ENCODE data around the gene LY6G6D.

Gene LY6G6D

DNA sequence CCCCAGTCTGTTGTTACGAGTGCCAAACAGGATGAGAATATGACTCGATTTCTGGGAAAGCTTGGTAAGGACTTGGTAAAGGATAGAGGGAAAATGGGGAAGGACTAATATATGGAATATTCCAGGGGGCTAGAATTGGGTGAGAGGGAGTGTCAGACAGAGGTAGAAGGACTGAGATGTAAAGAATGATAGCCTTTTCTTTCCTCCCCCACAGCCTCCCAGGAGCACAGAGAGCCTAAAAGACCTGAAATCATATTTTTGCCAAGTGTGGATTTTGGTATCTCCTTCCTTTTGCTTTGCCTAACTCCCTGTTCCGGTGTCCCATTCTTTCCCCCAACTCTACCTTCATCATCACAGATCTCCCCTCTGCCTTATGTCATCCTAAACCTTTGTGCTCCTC is 27.7 kb downstream of the LY6G6D start:
- no peak for DNase-seq
- H3K27ac ChIP-seq = no peak overlapping the region
- no peak for TF ChIP-seq CTCF (IDR thresholded peaks at IDR 0.05)
- no peaks in the 10 kb centered on the region for H3K9me3 ChIP-seq
- no peaks in the 10 kb centered on the region for H3K27me3 ChIP-seq
- intact Hi-C loops (cut with DNase I; ENCODE audit: low total_unique reads) = loop anchor here (5.0 kb wide), 1 partner anchor 49 kb away; no protein-coding TSS in a partner anchor
- peaks cover 0 to 21% (median 9%) of the 10 kb centered on the region in 4 donors for H3K4me1 ChIP-seq
- H3K4me3 ChIP-seq = no peak overlapping the region
- no peaks in the 10 kb centered on the region for H3K36me3 ChIP-seq

DNA sequence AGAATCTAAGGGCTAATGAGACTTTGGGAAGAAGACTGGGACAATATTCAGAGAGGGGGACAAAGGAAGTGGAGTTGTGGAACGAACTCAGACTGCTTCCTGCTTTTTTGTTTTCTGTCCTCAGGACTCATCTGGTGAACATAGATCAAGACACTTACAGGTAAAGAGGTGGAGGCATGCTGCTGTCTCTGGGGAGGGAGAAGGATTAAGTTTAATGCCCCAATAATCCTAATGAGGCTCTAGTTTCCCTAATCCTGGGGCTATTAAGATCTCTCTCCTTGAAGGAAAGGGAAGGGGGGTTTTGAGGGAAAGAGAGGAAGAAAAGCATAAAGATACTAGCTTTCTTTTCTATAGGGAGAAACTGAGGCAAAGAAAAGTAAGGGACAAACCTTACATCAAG is 29.3 kb downstream of the LY6G6D start:
- TF ChIP-seq CTCF (IDR thresholded peaks at IDR 0.05) = no peak
- no peak overlapping the region for H3K27ac ChIP-seq
- H3K36me3 ChIP-seq = no peaks in the 10 kb centered on the region
- H3K4me3 ChIP-seq = no peak overlapping the region
- intact Hi-C loops (cut with DNase I; ENCODE audit: low total_unique reads) = loop anchor here (5.0 kb wide), 1 partner anchor 48 kb away; no protein-coding TSS in a partner anchor
- peaks cover 0 to 10% (median 7%) of the 10 kb centered on the region in 4 donors for H3K4me1 ChIP-seq
- no peaks in the 10 kb centered on the region for H3K9me3 ChIP-seq
- no peak for DNase-seq
- no peaks in the 10 kb centered on the region for H3K27me3 ChIP-seq

DNA sequence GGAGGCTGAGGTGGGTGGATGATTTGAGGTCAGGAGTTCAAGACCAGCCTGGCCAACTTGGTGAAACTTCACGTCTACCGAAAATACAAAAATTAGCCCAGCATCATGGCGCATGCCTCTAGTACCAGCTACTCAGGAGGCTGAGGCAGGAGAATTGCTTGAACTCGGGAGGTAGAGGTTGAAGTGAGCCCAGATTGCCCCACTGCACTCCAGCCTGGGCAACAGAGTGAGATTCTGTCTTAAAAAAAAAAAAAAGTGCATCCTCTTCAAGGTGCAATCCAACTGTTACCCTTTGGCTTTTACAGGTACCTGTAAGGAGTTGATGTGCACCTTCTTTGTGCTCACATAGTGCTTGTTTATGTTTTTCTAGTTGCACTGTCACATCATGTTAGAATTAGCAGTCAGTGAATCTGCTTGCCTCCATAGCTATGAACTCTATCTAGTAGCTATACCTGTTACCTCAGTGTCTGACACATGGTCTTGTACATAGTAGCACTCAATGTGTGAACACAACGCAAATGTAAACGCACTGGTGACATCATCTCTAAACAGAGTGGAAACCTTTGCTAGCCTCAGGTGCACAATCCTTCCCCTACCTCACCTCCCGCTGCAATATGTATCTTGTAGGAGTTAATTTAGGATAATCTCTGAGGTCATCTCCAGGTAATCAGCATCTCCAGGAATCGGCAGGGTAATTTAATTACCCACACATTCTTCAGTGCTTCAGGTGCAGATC is 34.3 kb downstream of the LY6G6D start:
- no peak for TF ChIP-seq CTCF (IDR thresholded peaks at IDR 0.05)
- intact Hi-C loops (cut with DNase I; ENCODE audit: low total_unique reads) = no loop called here
- H3K36me3 ChIP-seq = no peaks in the 10 kb centered on the region

DNA sequence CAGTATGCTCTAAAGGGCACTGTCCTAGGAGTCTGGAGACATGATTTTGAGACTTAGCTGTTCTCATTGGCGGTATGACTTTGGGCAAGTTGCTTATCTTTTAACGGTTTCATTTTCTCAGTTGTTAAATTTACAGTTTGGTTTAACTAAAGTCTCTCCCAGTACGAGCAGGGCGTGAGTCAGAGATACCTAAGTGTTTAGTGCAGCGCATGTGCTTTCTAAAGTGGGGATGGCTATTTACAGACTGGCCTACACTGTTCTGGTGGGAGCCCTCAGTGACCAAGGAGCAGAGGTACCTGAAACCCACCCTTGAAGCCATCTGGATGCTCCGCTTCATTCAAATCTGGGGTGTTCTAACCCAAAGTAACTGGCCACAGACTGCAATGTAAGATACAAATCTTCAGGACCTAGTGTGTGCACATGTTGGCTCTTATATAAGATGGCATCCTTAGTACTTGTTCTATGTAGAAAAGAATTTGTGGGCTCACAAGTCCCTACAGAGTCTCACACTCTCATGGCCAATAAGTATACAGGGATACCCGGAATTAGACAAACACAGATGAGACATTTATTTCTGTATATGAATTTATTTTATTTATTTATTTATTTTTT is 35.4 kb downstream of the LY6G6D start:
- H3K4me1 ChIP-seq = no peaks in the 10 kb centered on the region
- no peak overlapping the region for H3K4me3 ChIP-seq
- H3K9me3 ChIP-seq = no peaks in the 10 kb centered on the region
- intact Hi-C loops (cut with DNase I; ENCODE audit: low total_unique reads) = no loop called here
- H3K36me3 ChIP-seq = no peaks in the 10 kb centered on the region
- no peaks in the 10 kb centered on the region for H3K27me3 ChIP-seq
- H3K27ac ChIP-seq = no peak overlapping the region
- no peak for TF ChIP-seq CTCF (IDR thresholded peaks at IDR 0.05)
- DNase-seq = no peak

More for the DNA sequence above, 34.3 kb downstream of the LY6G6D start:
- H3K4me3 ChIP-seq = no peak overlapping the region
- H3K9me3 ChIP-seq = no peaks in the 10 kb centered on the region
- no peaks in the 10 kb centered on the region for H3K27me3 ChIP-seq
- H3K27ac ChIP-seq = no peak overlapping the region
- no peaks in the 10 kb centered on the region for H3K4me1 ChIP-seq
- no peak for DNase-seq

DNA sequence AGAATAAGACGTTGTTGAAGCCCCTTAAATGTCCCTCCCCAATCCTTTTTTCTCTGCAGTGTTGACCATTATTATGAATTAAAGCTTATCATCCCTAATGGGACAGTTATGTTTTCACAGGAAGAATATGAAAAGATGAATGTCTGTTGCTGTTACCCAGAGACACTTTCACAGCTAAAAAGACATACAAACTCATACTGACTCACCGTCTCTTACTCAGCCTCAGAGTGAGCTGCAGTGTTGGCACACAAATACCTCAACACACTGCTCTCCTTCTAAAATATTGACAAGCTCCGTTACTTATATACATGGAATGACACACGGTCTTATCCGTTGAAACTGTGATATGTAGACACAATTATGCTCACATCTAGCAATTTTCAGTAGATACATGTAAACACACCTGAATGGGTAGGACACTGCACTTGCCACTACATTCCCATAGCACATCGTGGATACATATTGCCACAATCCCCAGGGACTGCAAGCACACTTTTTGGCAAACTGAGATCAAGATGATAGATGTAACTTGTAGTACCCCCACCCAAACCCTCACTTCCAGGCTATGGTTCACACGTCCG is 37.7 kb downstream of the LY6G6D start:
- Histone ChIP-seq H3K27me3 (no peaks in the 10 kb centered on the region), H3K36me3 (no peaks in the 10 kb centered on the region), H3K9me3 (no peaks in the 10 kb centered on the region), H3K4me1 (no peaks in the 10 kb centered on the region), H3K27ac (no peak overlapping the region), H3K4me3 (no peak overlapping the region)
- intact Hi-C loops (cut with DNase I; ENCODE audit: low total_unique reads) = no loop called here
- no peak for TF ChIP-seq CTCF (IDR thresholded peaks at IDR 0.05)
- DNase-seq = no peak
